ENCODE data around the gene KRTAP5-3.
"Not testable (repeated sequence)": the region's sequence is repeated elsewhere in the genome, so short reads cannot be mapped to it uniquely, and the experiment has no call there.

The KRTAP5-3 gene

GRCh38 chr11:1600626-1601025 is 7.6 kb downstream of the KRTAP5-3 start:
- Histone ChIP-seq H3K9me3 (ENCODE audit: severe bottlenecking) (no peaks in the 10 kb centered on the region), H3K27ac (no peak overlapping the region), H3K27me3 (ENCODE audit: insufficient read depth, low read depth, severe bottlenecking) (peaks cover 40% of the 10 kb centered on the region), H3K4me3 (ENCODE audit: low read depth, low read length) (no peak overlapping the region), H3K36me3 (no peaks in the 10 kb centered on the region)
- TF ChIP-seq, protein P1, sequence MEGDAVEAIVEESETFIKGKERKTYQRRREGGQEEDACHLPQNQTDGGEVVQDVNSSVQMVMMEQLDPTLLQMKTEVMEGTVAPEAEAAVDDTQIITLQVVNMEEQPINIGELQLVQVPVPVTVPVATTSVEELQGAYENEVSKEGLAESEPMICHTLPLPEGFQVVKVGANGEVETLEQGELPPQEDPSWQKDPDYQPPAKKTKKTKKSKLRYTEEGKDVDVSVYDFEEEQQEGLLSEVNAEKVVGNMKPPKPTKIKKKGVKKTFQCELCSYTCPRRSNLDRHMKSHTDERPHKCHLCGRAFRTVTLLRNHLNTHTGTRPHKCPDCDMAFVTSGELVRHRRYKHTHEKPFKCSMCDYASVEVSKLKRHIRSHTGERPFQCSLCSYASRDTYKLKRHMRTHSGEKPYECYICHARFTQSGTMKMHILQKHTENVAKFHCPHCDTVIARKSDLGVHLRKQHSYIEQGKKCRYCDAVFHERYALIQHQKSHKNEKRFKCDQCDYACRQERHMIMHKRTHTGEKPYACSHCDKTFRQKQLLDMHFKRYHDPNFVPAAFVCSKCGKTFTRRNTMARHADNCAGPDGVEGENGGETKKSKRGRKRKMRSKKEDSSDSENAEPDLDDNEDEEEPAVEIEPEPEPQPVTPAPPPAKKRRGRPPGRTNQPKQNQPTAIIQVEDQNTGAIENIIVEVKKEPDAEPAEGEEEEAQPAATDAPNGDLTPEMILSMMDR (IDR thresholded peaks at IDR 0.05; ENCODE audit: low read depth, low read length), result no peak
- no peak for DNase-seq

GRCh38 chr11:1598816-1599215 is 9.4 kb downstream of the KRTAP5-3 start:
- no peak for DNase-seq
- Histone ChIP-seq H3K4me3 (ENCODE audit: low read depth, low read length) (no peak overlapping the region), H3K36me3 (no peaks in the 10 kb centered on the region), H3K27me3 (ENCODE audit: insufficient read depth, low read depth, severe bottlenecking) (peaks cover 46% of the 10 kb centered on the region), H3K27ac (no peak overlapping the region), H3K9me3 (ENCODE audit: severe bottlenecking) (no peaks in the 10 kb centered on the region)
- TF ChIP-seq, protein P1 (IDR thresholded peaks at IDR 0.05; ENCODE audit: low read depth, low read length), result no peak

- not testable (repeated sequence) for H3K27ac ChIP-seq; H3K36me3 ChIP-seq; H3K9me3 ChIP-seq (ENCODE audit: severe bottlenecking); H3K4me3 ChIP-seq (ENCODE audit: low read depth, low read length); DNase-seq
- H3K27me3 ChIP-seq (ENCODE audit: insufficient read depth, low read depth, severe bottlenecking), result peaks cover 46% of the 10 kb centered on the region
Measured at GRCh38 chr11:1598406-1598805, 9.9 kb downstream of the KRTAP5-3 start.

DNA sequence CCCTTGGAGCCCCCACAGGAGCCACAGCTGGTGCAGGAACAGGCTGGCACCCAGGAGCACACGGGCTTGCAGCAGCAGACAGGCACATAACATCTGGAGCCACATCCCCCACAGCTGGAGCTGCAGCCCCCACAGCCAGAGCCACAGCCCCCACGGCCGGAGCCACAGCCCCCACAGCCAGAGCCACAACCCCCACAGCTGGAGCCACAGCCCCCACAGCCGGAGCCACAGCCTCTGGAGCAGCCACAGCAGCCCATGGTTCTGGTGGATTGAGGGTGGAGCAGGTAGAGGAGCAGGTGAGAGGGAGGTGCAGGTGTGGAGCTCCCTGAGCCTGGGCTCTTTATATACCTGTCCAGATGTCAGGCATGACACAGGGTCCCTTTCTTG is 10.3 kb downstream of the KRTAP5-3 start, which contains the start of gene KRTAP5-2:
KRTAP5-2 (minus strand) TSS at position 301 of the 387 bp plus-strand sequence; CDS start at position 257, 44 bp downstream.
- no peak for DNase-seq
- no peak within 1 kb of the TSS for H3K27ac ChIP-seq
- H3K9me3 ChIP-seq (ENCODE audit: severe bottlenecking), result no peaks in the 10 kb centered on the region
- no peaks in the 10 kb centered on the region for H3K36me3 ChIP-seq
- peaks cover 49% of the 10 kb centered on the region for H3K27me3 ChIP-seq (ENCODE audit: insufficient read depth, low read depth, severe bottlenecking)
- TF ChIP-seq, protein P1 (IDR thresholded peaks at IDR 0.05; ENCODE audit: low read depth, low read length), result no peak
- H3K4me3 ChIP-seq (ENCODE audit: low read depth, low read length), result no peak within 1 kb of the TSS

GRCh38 chr11:1597331-1597993 is 10.8 kb downstream of the KRTAP5-3 start:
- Histone ChIP-seq H3K27me3 (ENCODE audit: insufficient read depth, low read depth, severe bottlenecking) (peaks cover 52% of the 10 kb centered on the region), H3K27ac (no peak overlapping the region), H3K4me3 (ENCODE audit: low read depth, low read length) (no peak overlapping the region), H3K9me3 (ENCODE audit: severe bottlenecking) (no peaks in the 10 kb centered on the region), H3K36me3 (no peaks in the 10 kb centered on the region)
- DNase-seq, result no peak
- TF ChIP-seq, protein P1 (IDR thresholded peaks at IDR 0.05; ENCODE audit: low read depth, low read length), result no peak

GRCh38 chr11:1596576-1597121 is 11.6 kb downstream of the KRTAP5-3 start:
- peaks cover 51% of the 10 kb centered on the region for H3K27me3 ChIP-seq (ENCODE audit: insufficient read depth, low read depth, severe bottlenecking)
- not testable (repeated sequence) for DNase-seq

GRCh38 chr11:1595994-1596575 is 12.2 kb downstream of the KRTAP5-3 start:
- peaks cover 51% of the 10 kb centered on the region for H3K27me3 ChIP-seq (ENCODE audit: insufficient read depth, low read depth, severe bottlenecking)
- H3K4me3 ChIP-seq (ENCODE audit: low read depth, low read length); H3K9me3 ChIP-seq (ENCODE audit: severe bottlenecking); H3K36me3 ChIP-seq; H3K27ac ChIP-seq; DNase-seq: not testable (repeated sequence)

More at GRCh38 chr11:1596576-1597121, 11.6 kb downstream of the KRTAP5-3 start:
- H3K27ac ChIP-seq; H3K36me3 ChIP-seq; H3K4me3 ChIP-seq (ENCODE audit: low read depth, low read length); H3K9me3 ChIP-seq (ENCODE audit: severe bottlenecking): not testable (repeated sequence)

Data from WERI-Rb-1 (cell line).